GM19240 (cell line): ENCODE measurements around the gene SNAP47.

Experiments
- DNase-seq: peaks from one replicate; pipeline ENCODE4 v3.0.0; 2011; ENCODE audit warnings: low spot score; ENCODE audit not compliant: insufficient read length

The SNAP47 gene

GRCh38 chr1:227795732-227796131 is 60.5 kb downstream of the SNAP47 start:
- DNase-seq = no peak

- DNase-seq = no peak
These were observed 61.2 kb downstream of the SNAP47 start for GRCh38 chr1:227796359-227796915.

- DNase-seq = no peak
These were observed 61.9 kb downstream of the SNAP47 start for GRCh38 chr1:227797144-227797543.

- no peak for DNase-seq
These were observed 62.4 kb downstream of the SNAP47 start for GRCh38 chr1:227797625-227798024.

GRCh38 chr1:227798078-227798802 is 63.0 kb downstream of the SNAP47 start:
- no peak for DNase-seq

GRCh38 chr1:227799756-227800155 is 64.5 kb downstream of the SNAP47 start:
- no peak for DNase-seq

GRCh38 chr1:227803933-227804332 is 68.7 kb downstream of the SNAP47 start:
- DNase-seq = no peak

- no peak for DNase-seq
These were observed 70.5 kb downstream of the SNAP47 start for GRCh38 chr1:227805606-227806197.

- no peak for DNase-seq
These were observed 73.3 kb downstream of the SNAP47 start for GRCh38 chr1:227808566-227808965.

- DNase-seq = no peak
These were observed 73.8 kb downstream of the SNAP47 start for GRCh38 chr1:227809026-227809425.

- no peak for DNase-seq
These were observed 78.7 kb downstream of the SNAP47 start for GRCh38 chr1:227813962-227814361.

- no peak for DNase-seq
These were observed 80.5 kb downstream of the SNAP47 start, which contains the start of gene PRSS38 for GRCh38 chr1:227815468-227816409. Gene PRSS38, plus strand, starts transcription at chr1:227815675. Its CDS starts 42 bp downstream, at chr1:227815717.

GRCh38 chr1:227816750-227817446 is 81.7 kb downstream of the SNAP47 start:
- no peak for DNase-seq

- DNase-seq = no peak
These were observed 88.3 kb downstream of the SNAP47 start for GRCh38 chr1:227823537-227823936.

GRCh38 chr1:227824204-227824603 is 89.0 kb downstream of the SNAP47 start:
- DNase-seq = no peak

GRCh38 chr1:227828786-227829185 is 93.6 kb downstream of the SNAP47 start:
- no peak for DNase-seq
